Measurements from ENCODE around the gene MSMB. TPM values are rescaled to one million over a fixed set of nuclear protein-coding genes. Genes with fewer than 3 reads are reported as not detected.
"Not testable (repeated sequence)": the region's sequence is repeated elsewhere in the genome, so short reads cannot be mapped to it uniquely, and the experiment has no call there.

The MSMB gene
- total and polyA plus RNA-seq, 2 donors from 2014 or later, result not detected

DNA sequence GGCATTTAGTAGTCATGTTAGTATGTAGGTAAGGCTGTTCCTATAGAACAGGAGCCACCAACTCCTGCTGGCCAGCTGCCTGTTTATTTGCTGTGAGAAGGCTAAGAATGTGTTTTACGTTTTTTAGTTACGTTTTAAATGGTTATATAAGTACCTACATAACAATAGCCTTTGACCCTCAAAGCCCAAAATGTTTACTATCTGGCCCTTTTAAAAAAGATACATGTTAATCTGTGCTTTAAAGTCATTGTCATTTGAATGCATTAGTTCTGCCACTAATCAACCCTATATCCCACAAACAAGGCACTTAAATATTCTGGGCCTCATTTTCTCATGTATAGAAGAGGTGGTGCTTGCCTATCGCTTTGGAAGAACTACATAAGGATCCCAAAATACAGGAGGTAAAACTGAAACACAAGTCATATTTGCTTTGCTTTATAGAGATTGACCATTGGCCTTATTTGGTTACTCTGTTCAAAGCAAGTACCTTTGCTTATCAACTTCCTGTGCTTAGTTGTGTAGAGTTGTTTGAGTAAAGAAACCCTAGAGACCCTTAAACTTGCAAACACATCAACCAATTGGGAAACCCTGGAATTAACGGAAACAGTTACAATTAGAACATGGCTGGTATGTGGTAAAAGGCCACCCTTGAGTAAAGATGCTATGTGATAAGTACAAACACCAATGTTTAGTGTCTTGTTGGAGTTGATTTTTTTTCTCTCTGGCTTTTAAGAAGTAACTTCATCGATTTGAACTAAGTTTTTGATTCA lies 47.9 kb downstream of the MSMB start:
- Histone ChIP-seq H3K27ac (ENCODE audit: low read depth in 2 of 2, low read length in 2 of 2) (no peak overlapping the region), H3K4me3 (ENCODE audit: low read length in 3 of 3) (no peak overlapping the region), H3K36me3 (ENCODE audit: control insufficient read depth in 2 of 3, insufficient read depth in 3 of 3, low read length in 3 of 3) (peaks cover 3 to 12% (median 7%) of the 10 kb centered on the region in 3 donors), H3K9ac (ENCODE audit: low read length in 3 of 3) (no peak overlapping the region), H3K27me3 (ENCODE audit: control insufficient read depth, insufficient read depth, low read length) (no peaks in the 10 kb centered on the region), H3K4me1 (ENCODE audit: control insufficient read depth in 2 of 3, insufficient read depth in 2 of 3, low read depth in 1 of 3, low read length in 3 of 3) (peaks cover 0 to 8% (median 0%) of the 10 kb centered on the region in 3 donors), H3K9me3 (ENCODE audit: control insufficient read depth in 2 of 3, insufficient read depth in 1 of 3, low read length in 3 of 3) (no peaks in the 10 kb centered on the region)
- no peak for DNase-seq
- TF ChIP-seq, protein P1, sequence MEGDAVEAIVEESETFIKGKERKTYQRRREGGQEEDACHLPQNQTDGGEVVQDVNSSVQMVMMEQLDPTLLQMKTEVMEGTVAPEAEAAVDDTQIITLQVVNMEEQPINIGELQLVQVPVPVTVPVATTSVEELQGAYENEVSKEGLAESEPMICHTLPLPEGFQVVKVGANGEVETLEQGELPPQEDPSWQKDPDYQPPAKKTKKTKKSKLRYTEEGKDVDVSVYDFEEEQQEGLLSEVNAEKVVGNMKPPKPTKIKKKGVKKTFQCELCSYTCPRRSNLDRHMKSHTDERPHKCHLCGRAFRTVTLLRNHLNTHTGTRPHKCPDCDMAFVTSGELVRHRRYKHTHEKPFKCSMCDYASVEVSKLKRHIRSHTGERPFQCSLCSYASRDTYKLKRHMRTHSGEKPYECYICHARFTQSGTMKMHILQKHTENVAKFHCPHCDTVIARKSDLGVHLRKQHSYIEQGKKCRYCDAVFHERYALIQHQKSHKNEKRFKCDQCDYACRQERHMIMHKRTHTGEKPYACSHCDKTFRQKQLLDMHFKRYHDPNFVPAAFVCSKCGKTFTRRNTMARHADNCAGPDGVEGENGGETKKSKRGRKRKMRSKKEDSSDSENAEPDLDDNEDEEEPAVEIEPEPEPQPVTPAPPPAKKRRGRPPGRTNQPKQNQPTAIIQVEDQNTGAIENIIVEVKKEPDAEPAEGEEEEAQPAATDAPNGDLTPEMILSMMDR (IDR thresholded peaks at IDR 0.05; ENCODE audit: borderline replicate concordance, extremely low read depth, insufficient read depth), result no peak
- no peak for FAIRE-seq
- intact Hi-C loops (cut with DNase I), result no loop called here

DNA sequence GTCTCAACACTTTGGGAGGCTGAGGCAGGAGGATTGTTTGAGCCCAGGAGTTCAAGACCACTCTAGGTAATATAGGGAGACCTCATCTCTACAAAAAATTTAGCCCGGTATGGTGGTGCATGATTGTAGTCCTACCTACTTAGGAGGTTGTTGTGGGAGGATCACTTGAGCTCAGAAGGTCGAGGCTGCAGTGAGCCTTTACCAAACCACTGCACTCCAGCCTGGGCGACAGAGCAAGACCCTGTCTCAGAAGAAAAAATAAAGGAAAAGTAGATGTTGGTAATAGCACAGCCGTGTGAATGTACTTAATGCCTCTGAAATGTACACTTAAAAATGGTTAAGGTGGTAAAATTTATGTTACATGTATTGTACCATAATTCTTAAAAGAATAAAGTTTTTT lies 48.5 kb downstream of the MSMB start:
- Histone ChIP-seq H3K4me3 (ENCODE audit: low read length in 3 of 3) (no peak overlapping the region), H3K4me1 (ENCODE audit: control insufficient read depth in 2 of 3, insufficient read depth in 2 of 3, low read depth in 1 of 3, low read length in 3 of 3) (peaks cover 0 to 8% (median 0%) of the 10 kb centered on the region in 3 donors), H3K9me3 (ENCODE audit: control insufficient read depth in 2 of 3, insufficient read depth in 1 of 3, low read length in 3 of 3) (no peaks in the 10 kb centered on the region), H3K27ac (ENCODE audit: low read depth in 2 of 2, low read length in 2 of 2) (no peak overlapping the region), H3K36me3 (ENCODE audit: control insufficient read depth in 2 of 3, insufficient read depth in 3 of 3, low read length in 3 of 3) (peaks cover 2 to 7% (median 3%) of the 10 kb centered on the region in 3 donors), H3K9ac (ENCODE audit: low read length in 3 of 3) (no peak overlapping the region), H3K27me3 (ENCODE audit: control insufficient read depth, insufficient read depth, low read length) (no peaks in the 10 kb centered on the region)
- FAIRE-seq (no peak), DNase-seq (no peak)
- intact Hi-C loops (cut with DNase I), result no loop called here
- TF ChIP-seq, protein P1 (IDR thresholded peaks at IDR 0.05; ENCODE audit: borderline replicate concordance, extremely low read depth, insufficient read depth), result no peak

DNA sequence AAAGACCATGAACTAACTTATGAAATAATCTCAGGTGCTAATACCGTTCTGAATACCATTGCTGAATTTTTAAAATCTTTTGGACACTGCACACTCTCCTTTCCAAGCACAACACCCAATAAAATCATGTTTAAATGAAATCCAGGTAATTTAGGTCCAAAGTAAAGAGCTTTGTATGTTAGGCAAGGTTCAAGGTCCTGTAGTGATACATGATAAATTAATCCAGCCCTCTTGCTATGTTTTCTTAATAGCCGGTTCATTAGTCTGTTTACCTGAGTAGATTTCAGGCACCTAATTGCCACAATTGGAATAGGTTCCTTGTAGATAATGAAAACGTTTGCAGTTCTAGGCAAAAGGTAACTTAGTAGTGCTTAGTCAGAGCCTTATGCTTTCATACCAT lies 60.5 kb downstream of the MSMB start:
- H3K27me3 ChIP-seq (ENCODE audit: control insufficient read depth, insufficient read depth, low read length); H3K4me3 ChIP-seq (ENCODE audit: low read length in 3 of 3); intact Hi-C loops (cut with DNase I); H3K27ac ChIP-seq (ENCODE audit: low read depth in 2 of 2, low read length in 2 of 2); DNase-seq; H3K9me3 ChIP-seq (ENCODE audit: control insufficient read depth in 2 of 3, insufficient read depth in 1 of 3, low read length in 3 of 3); H3K36me3 ChIP-seq (ENCODE audit: control insufficient read depth in 2 of 3, insufficient read depth in 3 of 3, low read length in 3 of 3); H3K9ac ChIP-seq (ENCODE audit: low read length in 3 of 3); FAIRE-seq; H3K4me1 ChIP-seq (ENCODE audit: control insufficient read depth in 2 of 3, insufficient read depth in 2 of 3, low read depth in 1 of 3, low read length in 3 of 3): not testable (repeated sequence)

DNA sequence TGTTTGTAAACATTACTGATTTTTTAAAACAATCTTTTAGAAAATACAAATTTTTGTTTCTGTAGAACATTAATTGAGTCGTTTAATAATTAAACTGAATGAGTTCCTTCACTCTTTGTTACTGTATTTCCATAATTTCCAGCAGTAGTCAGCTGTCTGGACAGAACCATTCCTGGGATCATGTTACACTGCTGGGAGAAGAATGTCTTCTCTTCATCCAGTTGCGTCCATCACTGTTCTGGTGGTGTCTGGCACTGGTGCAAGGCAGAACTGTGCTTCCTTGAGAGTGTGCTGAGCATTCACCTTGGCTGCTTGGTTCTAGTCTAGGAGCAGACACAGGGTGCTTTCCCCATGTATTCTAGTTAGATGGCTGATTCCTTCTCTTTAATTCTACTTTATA lies 61.6 kb downstream of the MSMB start:
- FAIRE-seq; H3K36me3 ChIP-seq (ENCODE audit: control insufficient read depth in 2 of 3, insufficient read depth in 3 of 3, low read length in 3 of 3); intact Hi-C loops (cut with DNase I); H3K27me3 ChIP-seq (ENCODE audit: control insufficient read depth, insufficient read depth, low read length); H3K4me1 ChIP-seq (ENCODE audit: control insufficient read depth in 2 of 3, insufficient read depth in 2 of 3, low read depth in 1 of 3, low read length in 3 of 3); H3K9ac ChIP-seq (ENCODE audit: low read length in 3 of 3); H3K27ac ChIP-seq (ENCODE audit: low read depth in 2 of 2, low read length in 2 of 2); H3K4me3 ChIP-seq (ENCODE audit: low read length in 3 of 3); H3K9me3 ChIP-seq (ENCODE audit: control insufficient read depth in 2 of 3, insufficient read depth in 1 of 3, low read length in 3 of 3): not testable (repeated sequence)
- DNase-seq, result peak in 1 of 5 donors; percentile 29

Measured in kidney (tissue), 14 donors.